ENCODE results near the gene CKAP2L. TPM values are rescaled to one million over a fixed set of nuclear protein-coding genes. Genes with fewer than 3 reads are reported as not detected.

The CKAP2L gene
- total and polyA plus RNA-seq, 9 of the 15 experiments (the other 6 are each of a cell fraction or from before 2014, with no cell fraction given): 10.4 to 21.9 (median 14.2) TPM

DNA sequence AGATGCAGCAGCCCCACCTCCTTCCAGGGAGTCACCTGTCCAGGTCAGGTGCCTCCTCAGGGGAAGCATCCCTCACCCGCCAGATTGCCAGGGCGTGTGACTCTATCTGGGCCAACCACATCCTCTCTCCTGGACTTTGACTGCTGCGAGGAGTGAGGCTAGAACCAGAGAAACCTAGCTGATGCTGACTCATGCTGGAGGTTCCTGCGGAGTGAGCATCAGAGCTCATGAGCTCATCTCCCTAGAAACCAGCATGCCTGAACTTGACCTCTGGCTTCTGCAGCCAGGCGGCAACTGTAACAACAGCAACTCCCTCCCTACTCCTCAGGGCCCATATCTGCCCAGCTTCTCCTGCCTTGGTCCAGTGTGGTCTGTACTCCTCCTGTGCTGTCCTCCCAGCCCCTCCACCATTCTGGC, 71.9 kb downstream of the CKAP2L start (continued):
- TF ChIP-seq HSF4 (CRISPR knock-in tag; IDR thresholded peaks at IDR 0.05; ENCODE audit: borderline replicate concordance) (no peak), U2AF2 (optimal IDR thresholded peaks at IDR 0.05; ENCODE audit: low read depth, low read length) (no peak), CUX1 (CRISPR knock-in tag; IDR thresholded peaks at IDR 0.05) (no peak), ZNF197 (CRISPR knock-in tag; IDR thresholded peaks at IDR 0.05; ENCODE audit: low read depth) (no peak), ZNF324 (CRISPR knock-in tag; IDR thresholded peaks at IDR 0.05) (no peak), BMI1 (IDR thresholded peaks at IDR 0.05; ENCODE audit: low read length) (peak; percentile 21; the same call in 1 of the 2 replicates), POLR3G (IDR thresholded peaks at IDR 0.05; ENCODE audit: extremely low read depth, insufficient read length, insufficient replicate concordance) (no peak), HCFC1 (IDR thresholded peaks at IDR 0.05; ENCODE audit: low read depth, low read length) (no peak), ESRRB (CRISPR knock-in tag; IDR thresholded peaks at IDR 0.05; ENCODE audit: borderline replicate concordance) (no peak), ZBED1 (IDR thresholded peaks at IDR 0.05) (no peak), TFE3 (CRISPR knock-in tag; IDR thresholded peaks at IDR 0.05) (no peak), ZSCAN29 (IDR thresholded peaks at IDR 0.05) (no peak), FOXJ2 (tag; IDR thresholded peaks at IDR 0.05) (no peak), SUPT5H (IDR thresholded peaks at IDR 0.05) (no peak), TRIM24 (IDR thresholded peaks at IDR 0.05) (peak in 1 of 2 experiments; percentile 59; a peak in 1 of 4 replicates), RBFOX2 (IDR thresholded peaks at IDR 0.05; ENCODE audit: low read depth, low read length) (no peak)
- TF ChIP-seq, protein P1, sequence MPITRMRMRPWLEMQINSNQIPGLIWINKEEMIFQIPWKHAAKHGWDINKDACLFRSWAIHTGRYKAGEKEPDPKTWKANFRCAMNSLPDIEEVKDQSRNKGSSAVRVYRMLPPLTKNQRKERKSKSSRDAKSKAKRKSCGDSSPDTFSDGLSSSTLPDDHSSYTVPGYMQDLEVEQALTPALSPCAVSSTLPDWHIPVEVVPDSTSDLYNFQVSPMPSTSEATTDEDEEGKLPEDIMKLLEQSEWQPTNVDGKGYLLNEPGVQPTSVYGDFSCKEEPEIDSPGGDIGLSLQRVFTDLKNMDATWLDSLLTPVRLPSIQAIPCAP (CRISPR knock-in tag; IDR thresholded peaks at IDR 0.05; ENCODE audit: borderline replicate concordance): no peak
- TF ChIP-seq, protein P2, sequence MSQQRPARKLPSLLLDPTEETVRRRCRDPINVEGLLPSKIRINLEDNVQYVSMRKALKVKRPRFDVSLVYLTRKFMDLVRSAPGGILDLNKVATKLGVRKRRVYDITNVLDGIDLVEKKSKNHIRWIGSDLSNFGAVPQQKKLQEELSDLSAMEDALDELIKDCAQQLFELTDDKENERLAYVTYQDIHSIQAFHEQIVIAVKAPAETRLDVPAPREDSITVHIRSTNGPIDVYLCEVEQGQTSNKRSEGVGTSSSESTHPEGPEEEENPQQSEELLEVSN (IDR thresholded peaks at IDR 0.05; ENCODE audit: borderline replicate concordance in 1 of 2, extremely low read depth in 1 of 2, insufficient read depth in 1 of 2, insufficient read length in 1 of 2, low read depth in 1 of 2, low read length in 1 of 2, poor library complexity in 1 of 2, severe bottlenecking in 1 of 2): peak; percentile 60 to 68
- TF ChIP-seq, protein P3, sequence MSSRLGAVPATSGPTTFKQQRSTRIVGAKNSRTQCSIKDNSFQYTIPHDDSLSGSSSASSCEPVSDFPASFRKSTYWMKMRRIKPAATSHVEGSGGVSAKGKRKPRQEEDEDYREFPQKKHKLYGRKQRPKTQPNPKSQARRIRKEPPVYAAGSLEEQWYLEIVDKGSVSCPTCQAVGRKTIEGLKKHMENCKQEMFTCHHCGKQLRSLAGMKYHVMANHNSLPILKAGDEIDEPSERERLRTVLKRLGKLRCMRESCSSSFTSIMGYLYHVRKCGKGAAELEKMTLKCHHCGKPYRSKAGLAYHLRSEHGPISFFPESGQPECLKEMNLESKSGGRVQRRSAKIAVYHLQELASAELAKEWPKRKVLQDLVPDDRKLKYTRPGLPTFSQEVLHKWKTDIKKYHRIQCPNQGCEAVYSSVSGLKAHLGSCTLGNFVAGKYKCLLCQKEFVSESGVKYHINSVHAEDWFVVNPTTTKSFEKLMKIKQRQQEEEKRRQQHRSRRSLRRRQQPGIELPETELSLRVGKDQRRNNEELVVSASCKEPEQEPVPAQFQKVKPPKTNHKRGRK (tag; IDR thresholded peaks at IDR 0.05): no peak
